Measurements from ENCODE around the gene TCF4.
A peak's percentile ranks its signal among the peaks of the same experiment; 100 is the strongest.

The TCF4 gene

GRCh38 chr18:55398858-55399257, 189.1 kb downstream of the TCF4 start:
- ChIA-PET POLR2A (interaction anchor here (0.7 kb wide), 1 partner anchor 145 kb away, joined by 3 read pairs; no protein-coding TSS in a partner anchor), CTCF (interaction anchor here (1.0 to 1.4 kb wide), 2 partner anchors 14 to 164 kb away, joined by 3 read pairs; no protein-coding TSS in a partner anchor)
- no peak overlapping the region for H3K4me3 ChIP-seq (ENCODE audit: low read depth, low read length)
- H3K27ac ChIP-seq (ENCODE audit: extremely low read depth, low read depth, low read length): no peak overlapping the region
- H3K4me1 ChIP-seq (ENCODE audit: control insufficient read depth, insufficient read depth, low read length): peaks cover 20% of the 10 kb centered on the region
- no peaks in the 10 kb centered on the region for H3K36me3 ChIP-seq (ENCODE audit: control insufficient read depth in 2 of 2, insufficient read depth in 1 of 2, low read length in 2 of 2)
- no peak for TF ChIP-seq FEZF1 (tag by site-specific recombination; IDR thresholded peaks at IDR 0.05)
- TF ChIP-seq, protein P1, sequence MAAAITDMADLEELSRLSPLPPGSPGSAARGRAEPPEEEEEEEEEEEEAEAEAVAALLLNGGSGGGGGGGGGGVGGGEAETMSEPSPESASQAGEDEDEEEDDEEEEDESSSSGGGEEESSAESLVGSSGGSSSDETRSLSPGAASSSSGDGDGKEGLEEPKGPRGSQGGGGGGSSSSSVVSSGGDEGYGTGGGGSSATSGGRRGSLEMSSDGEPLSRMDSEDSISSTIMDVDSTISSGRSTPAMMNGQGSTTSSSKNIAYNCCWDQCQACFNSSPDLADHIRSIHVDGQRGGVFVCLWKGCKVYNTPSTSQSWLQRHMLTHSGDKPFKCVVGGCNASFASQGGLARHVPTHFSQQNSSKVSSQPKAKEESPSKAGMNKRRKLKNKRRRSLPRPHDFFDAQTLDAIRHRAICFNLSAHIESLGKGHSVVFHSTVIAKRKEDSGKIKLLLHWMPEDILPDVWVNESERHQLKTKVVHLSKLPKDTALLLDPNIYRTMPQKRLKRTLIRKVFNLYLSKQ (tag by site-specific recombination; IDR thresholded peaks at IDR 0.05; ENCODE audit: borderline replicate concordance): no peak
- TF ChIP-seq GLIS2 (tag by site-specific recombination; IDR thresholded peaks at IDR 0.05): no peak
- no peak for TF ChIP-seq ZFP69B (tag by site-specific recombination; IDR thresholded peaks at IDR 0.05)
- no peak for TF ChIP-seq ZNF19 (tag by site-specific recombination; IDR thresholded peaks at IDR 0.05; ENCODE audit: low read depth)
- no peak for TF ChIP-seq BCL11A (tag by site-specific recombination; IDR thresholded peaks at IDR 0.05; ENCODE audit: low read depth)
- H3K9me3 ChIP-seq (ENCODE audit: control insufficient read depth, insufficient read depth, low read depth, low read length): no peaks in the 10 kb centered on the region

- TF ChIP-seq, protein P2, sequence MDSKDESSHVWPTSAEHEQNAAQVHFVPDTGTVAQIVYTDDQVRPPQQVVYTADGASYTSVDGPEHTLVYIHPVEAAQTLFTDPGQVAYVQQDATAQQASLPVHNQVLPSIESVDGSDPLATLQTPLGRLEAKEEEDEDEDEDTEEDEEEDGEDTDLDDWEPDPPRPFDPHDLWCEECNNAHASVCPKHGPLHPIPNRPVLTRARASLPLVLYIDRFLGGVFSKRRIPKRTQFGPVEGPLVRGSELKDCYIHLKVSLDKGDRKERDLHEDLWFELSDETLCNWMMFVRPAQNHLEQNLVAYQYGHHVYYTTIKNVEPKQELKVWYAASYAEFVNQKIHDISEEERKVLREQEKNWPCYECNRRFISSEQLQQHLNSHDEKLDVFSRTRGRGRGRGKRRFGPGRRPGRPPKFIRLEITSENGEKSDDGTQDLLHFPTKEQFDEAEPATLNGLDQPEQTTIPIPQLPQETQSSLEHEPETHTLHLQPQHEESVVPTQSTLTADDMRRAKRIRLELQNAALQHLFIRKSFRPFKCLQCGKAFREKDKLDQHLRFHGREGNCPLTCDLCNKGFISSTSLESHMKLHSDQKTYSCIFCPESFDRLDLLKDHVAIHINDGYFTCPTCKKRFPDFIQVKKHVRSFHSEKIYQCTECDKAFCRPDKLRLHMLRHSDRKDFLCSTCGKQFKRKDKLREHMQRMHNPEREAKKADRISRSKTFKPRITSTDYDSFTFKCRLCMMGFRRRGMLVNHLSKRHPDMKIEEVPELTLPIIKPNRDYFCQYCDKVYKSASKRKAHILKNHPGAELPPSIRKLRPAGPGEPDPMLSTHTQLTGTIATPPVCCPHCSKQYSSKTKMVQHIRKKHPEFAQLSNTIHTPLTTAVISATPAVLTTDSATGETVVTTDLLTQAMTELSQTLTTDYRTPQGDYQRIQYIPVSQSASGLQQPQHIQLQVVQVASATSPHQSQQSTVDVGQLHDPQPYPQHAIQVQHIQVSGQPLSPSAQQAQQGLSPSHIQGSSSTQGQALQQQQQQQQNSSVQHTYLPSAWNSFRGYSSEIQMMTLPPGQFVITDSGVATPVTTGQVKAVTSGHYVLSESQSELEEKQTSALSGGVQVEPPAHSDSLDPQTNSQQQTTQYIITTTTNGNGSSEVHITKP (tag by site-specific recombination; IDR thresholded peaks at IDR 0.05): peak; percentile 22; the same call in 1 of the 2 replicates
- no peak for TF ChIP-seq ZBTB7A (tag by site-specific recombination; IDR thresholded peaks at IDR 0.05; ENCODE audit: low read depth)
- H3K4me1 ChIP-seq (ENCODE audit: control insufficient read depth, insufficient read depth, low read length): peaks cover 9% of the 10 kb centered on the region
- H3K27ac ChIP-seq (ENCODE audit: extremely low read depth, low read depth, low read length): no peak overlapping the region
- ChIA-PET CTCF (interaction anchor here (0.8 to 1.3 kb wide), 3 partner anchors 12 to 162 kb away, joined by 3 to 6 read pairs (median 3); no protein-coding TSS in a partner anchor), POLR2A (no interaction called here)
- H3K4me3 ChIP-seq (ENCODE audit: low read depth, low read length): no peak overlapping the region
- no peaks in the 10 kb centered on the region for H3K36me3 ChIP-seq (ENCODE audit: control insufficient read depth in 2 of 2, insufficient read depth in 1 of 2, low read length in 2 of 2)
- H3K9me3 ChIP-seq (ENCODE audit: control insufficient read depth, insufficient read depth, low read depth, low read length): no peaks in the 10 kb centered on the region
These were observed 191.0 kb downstream of the TCF4 start for GRCh38 chr18:55396979-55397378.

GRCh38 chr18:55396267-55396905, 191.6 kb downstream of the TCF4 start:
- ChIA-PET CTCF (interaction anchor here (0.6 to 1.4 kb wide), 5 partner anchors 12 to 1245 kb away, joined by 3 to 6 read pairs (median 3); no protein-coding TSS in a partner anchor), POLR2A (no interaction called here)
- TF ChIP-seq ZBTB17 (tag by site-specific recombination; IDR thresholded peaks at IDR 0.05) (peak; percentile 56; the same call in 1 of the 2 replicates), ZNF449 (tag by site-specific recombination; IDR thresholded peaks at IDR 0.05) (no peak)
- Histone ChIP-seq H3K27ac (ENCODE audit: extremely low read depth, low read depth, low read length) (no peak overlapping the region), H3K36me3 (ENCODE audit: control insufficient read depth in 2 of 2, insufficient read depth in 1 of 2, low read length in 2 of 2) (no peaks in the 10 kb centered on the region), H3K9me3 (ENCODE audit: control insufficient read depth, insufficient read depth, low read depth, low read length) (no peaks in the 10 kb centered on the region), H3K4me3 (ENCODE audit: low read depth, low read length) (no peak overlapping the region), H3K4me1 (ENCODE audit: control insufficient read depth, insufficient read depth, low read length) (0 out of 2 replicates have a peak, but pooled peaks cover 5% of the 10 kb centered on the region)
